Renal pelvis (tissue), 12 donors: Measurements from ENCODE around the gene GCSH. TPM values are rescaled to one million over a fixed set of nuclear protein-coding genes. Genes with fewer than 3 reads are reported as not detected.

ENCODE experiments used
- DNase-seq: peaks from one replicate; pipeline ENCODE4 v3.0.0-alpha.2; 2013
- long read RNA-seq, 16 experiments: transcript quantifications; one replicate each; lab custom pipeline, GENCODE V29; 2026
- polyA plus RNA-seq, 3 donors: library from polyadenylated mRNA; unstranded; fragments of 120-200 nt; gene quantifications; one replicate each; pipeline ENCODE4 v1.2.1, GENCODE V29; 2013; ENCODE audit not compliant: insufficient read length in 3 of 3

Gene GCSH
- 10 to 100 TPM; 74.0 to 83.7 (median 78.5) TPM for polyA plus RNA-seq
- long read RNA-seq, donor 1, transcript GCSH-201 (5 exons, 1,597 nt), result major isoform, 26 of 29 reads
- long read RNA-seq, donor 1, partial matches to known transcripts, result 0 of 29 reads
- long read RNA-seq, donor 1, other reads (novel, unspliced or antisense), result 0 of 29 reads
- long read RNA-seq, donor 2, transcript GCSH-201 (5 exons, 1,597 nt), result major isoform, 26 of 31 reads
- long read RNA-seq, donor 2, partial matches to known transcripts, result 0 of 31 reads
- long read RNA-seq, donor 2, other reads (novel, unspliced or antisense), result 0 of 31 reads
- long read RNA-seq, donor 3, transcript GCSH-201 (5 exons, 1,597 nt), result major isoform, 29 of 29 reads
- long read RNA-seq, donor 3, partial matches to known transcripts, result 0 of 29 reads
- long read RNA-seq, donor 3, other reads (novel, unspliced or antisense), result 0 of 29 reads
- long read RNA-seq, donor 4, transcript GCSH-201 (5 exons, 1,597 nt), result major isoform, 35 of 35 reads
- long read RNA-seq, donor 4, partial matches to known transcripts, result 0 of 35 reads
- long read RNA-seq, donor 4, other reads (novel, unspliced or antisense), result 0 of 35 reads
- long read RNA-seq, donor 5, transcript GCSH-201 (5 exons, 1,597 nt), result major isoform, 23 of 23 reads
- long read RNA-seq, donor 5, partial matches to known transcripts, result 0 of 23 reads
- long read RNA-seq, donor 5, other reads (novel, unspliced or antisense), result 0 of 23 reads
- long read RNA-seq, donor 6, transcript GCSH-201 (5 exons, 1,597 nt), result major isoform, 18 of 21 reads
- long read RNA-seq, donor 6, partial matches to known transcripts, result 0 of 21 reads
- long read RNA-seq, donor 6, other reads (novel, unspliced or antisense), result 0 of 21 reads
- long read RNA-seq, donor 7, transcript GCSH-201 (5 exons, 1,597 nt), result major isoform, 29 of 34 reads
- long read RNA-seq, donor 7, partial matches to known transcripts, result 0 of 34 reads
- long read RNA-seq, donor 7, other reads (novel, unspliced or antisense), result 0 of 34 reads
- long read RNA-seq, donor 8, transcript GCSH-201 (5 exons, 1,597 nt), result major isoform, 11 of 12 reads
- long read RNA-seq, donor 8, partial matches to known transcripts, result 0 of 12 reads
- long read RNA-seq, donor 8, other reads (novel, unspliced or antisense), result 0 of 12 reads
- long read RNA-seq, donor 9, transcript GCSH-201 (5 exons, 1,597 nt), result major isoform, 47 of 52 reads
- long read RNA-seq, donor 9, partial matches to known transcripts, result 0 of 52 reads
- long read RNA-seq, donor 9, other reads (novel, unspliced or antisense), result 0 of 52 reads
- long read RNA-seq, donor 10, transcript GCSH-201 (5 exons, 1,597 nt), result major isoform, 18 of 24 reads
- long read RNA-seq, donor 10, partial matches to known transcripts, result 0 of 24 reads
- long read RNA-seq, donor 10, other reads (novel, unspliced or antisense), result 0 of 24 reads
- long read RNA-seq, donor 11, transcript GCSH-201 (5 exons, 1,597 nt), result major isoform, 24 of 26 reads
- long read RNA-seq, donor 11, partial matches to known transcripts, result 0 of 26 reads
- long read RNA-seq, donor 11, other reads (novel, unspliced or antisense), result 0 of 26 reads
- long read RNA-seq, donor 12, transcript GCSH-201 (5 exons, 1,597 nt), result major isoform, 47 of 53 reads
- long read RNA-seq, donor 12, partial matches to known transcripts, result 0 of 53 reads
- long read RNA-seq, donor 12, other reads (novel, unspliced or antisense), result 0 of 53 reads
- long read RNA-seq, donor 13, transcript GCSH-201 (5 exons, 1,597 nt), result major isoform, 20 of 24 reads
- long read RNA-seq, donor 13, partial matches to known transcripts, result 0 of 24 reads
- long read RNA-seq, donor 13, other reads (novel, unspliced or antisense), result 0 of 24 reads
- long read RNA-seq, donor 14, result 0 reads
- long read RNA-seq, donor 15, result 0 reads
- long read RNA-seq, donor 16, transcript GCSH-201 (5 exons, 1,597 nt), result major isoform, 31 of 35 reads
- long read RNA-seq, donor 16, partial matches to known transcripts, result 0 of 35 reads
- long read RNA-seq, donor 16, other reads (novel, unspliced or antisense), result 0 of 35 reads

DNA sequence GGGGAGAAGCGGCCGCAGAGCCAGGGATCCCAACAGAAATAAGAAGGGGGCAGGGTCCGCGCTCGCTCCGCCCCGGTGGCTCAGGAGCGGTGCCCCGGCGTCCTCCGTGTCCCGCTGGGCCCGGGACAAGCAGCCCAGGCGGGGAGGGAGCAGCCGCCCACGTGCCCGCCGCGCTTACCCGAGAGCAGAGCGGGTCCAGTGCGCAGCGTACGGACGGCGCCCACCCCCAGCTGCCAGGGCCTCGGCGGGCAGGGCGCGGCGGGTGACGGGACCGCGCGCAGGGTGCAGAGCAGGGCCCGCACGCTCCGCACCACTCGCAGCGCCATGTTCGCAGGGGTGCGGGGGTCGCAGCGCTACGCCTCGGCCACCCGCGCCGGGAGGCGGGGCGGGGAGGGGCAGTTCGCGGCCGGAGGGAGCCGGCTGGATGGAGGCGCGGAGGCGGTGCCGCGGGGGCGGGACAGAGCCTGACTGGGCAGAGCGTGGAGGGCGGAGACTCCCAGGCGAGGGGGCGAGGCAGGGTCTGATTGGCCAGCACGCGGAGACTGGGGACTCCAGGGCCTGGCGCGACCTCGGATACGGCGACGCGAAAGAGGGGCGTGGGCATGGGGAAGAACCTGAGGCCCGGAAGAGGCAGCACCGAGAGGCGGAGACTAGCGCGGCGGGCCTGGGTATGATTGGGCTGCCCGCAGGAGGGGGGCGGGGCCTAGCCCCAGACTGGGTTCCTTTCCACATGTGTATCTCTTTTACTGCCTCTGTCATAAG lies at the start of gene GCSH:
GCSH (minus strand) TSS at position 443 of the 762 bp plus-strand sequence; CDS start at position 326, 117 bp downstream.
- DNase-seq, result peak; percentile 98

DNA sequence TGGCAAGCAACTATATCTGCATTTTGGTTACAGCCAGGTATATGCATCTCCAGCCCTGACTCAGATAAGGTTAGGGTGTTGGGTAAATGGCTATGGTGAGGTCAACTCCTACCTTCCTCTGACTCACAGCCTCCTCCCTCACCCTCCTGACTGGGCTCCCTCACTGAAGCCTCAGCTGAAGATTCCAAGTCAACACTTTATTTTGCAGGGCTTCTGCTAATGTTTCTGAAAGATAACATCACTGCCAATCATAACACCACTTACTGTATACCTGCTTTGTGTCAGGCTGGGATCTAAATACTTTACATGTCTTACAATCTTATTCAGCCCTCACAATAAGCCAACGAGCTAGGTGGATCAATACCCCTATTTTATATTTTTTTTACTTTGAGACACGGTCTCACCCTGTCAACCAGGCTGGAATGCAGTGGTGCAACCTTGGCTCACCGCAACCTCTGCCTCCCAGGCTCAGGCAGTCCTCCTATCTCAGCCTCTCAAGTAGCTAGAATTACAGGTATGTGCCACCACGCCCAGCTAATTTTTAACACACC lies 47.8 kb upstream of the GCSH start:
- no peak for DNase-seq

DNA sequence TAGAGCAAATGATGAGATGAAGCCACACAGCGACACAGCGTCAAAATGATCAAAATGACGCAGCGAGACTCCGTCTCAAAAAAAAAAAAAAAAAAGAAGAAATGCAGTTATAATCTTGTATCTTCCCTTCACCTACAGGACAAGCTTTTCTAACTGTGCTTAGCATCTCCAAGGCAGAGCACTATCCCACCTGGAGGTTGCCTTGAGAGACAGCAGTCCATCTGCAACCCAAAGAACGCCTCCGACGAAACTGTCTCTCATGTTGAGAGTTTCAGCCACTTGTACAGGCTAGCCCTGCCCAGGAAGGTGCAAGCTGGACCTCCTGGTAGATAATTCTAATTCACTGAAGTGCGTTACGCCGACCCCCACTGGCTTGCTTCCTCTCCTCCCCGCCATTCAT lies 46.7 kb upstream of the GCSH start:
- DNase-seq, result no peak

DNA sequence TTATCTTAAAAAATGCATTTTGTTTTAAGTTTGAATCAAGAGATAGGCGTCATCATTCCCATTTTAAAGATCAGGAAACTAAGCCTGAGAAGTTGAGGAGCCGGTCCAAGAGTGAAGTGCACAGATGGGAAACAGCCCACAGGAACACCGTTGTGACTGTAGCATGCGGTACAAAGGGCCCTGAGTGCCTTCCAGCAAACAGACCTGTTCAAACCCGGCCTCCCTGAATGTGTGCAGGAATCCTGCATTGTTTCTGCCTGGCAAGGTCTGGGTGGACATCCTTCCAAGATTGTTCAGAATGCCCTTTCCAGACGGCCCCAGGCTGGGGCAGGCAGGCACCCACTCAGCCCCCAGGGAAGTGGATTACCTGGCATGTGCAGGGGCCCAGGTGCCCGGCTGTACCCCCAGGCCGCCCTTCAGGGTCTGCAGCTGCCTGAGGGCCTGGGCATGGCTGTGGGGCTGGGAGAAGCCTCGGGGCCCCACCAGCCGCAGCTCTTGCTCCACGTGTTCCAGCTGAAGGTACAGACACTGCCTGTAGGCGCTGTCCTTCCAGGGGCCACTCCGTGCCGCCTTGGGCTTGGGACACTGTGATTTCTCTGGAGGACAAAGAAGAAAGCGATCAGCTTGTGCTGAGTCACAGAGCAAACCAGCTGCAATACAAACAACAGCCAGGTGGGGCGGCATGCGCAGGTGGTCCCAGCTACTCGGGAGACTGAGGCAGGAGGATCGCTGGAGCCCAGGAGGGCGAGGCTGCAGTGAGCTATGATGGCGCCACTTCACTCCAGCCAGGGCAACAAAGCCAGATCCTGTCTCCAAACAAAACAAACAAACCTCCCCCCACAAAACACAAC lies 45.0 kb upstream of the GCSH start:
- no peak for DNase-seq

DNA sequence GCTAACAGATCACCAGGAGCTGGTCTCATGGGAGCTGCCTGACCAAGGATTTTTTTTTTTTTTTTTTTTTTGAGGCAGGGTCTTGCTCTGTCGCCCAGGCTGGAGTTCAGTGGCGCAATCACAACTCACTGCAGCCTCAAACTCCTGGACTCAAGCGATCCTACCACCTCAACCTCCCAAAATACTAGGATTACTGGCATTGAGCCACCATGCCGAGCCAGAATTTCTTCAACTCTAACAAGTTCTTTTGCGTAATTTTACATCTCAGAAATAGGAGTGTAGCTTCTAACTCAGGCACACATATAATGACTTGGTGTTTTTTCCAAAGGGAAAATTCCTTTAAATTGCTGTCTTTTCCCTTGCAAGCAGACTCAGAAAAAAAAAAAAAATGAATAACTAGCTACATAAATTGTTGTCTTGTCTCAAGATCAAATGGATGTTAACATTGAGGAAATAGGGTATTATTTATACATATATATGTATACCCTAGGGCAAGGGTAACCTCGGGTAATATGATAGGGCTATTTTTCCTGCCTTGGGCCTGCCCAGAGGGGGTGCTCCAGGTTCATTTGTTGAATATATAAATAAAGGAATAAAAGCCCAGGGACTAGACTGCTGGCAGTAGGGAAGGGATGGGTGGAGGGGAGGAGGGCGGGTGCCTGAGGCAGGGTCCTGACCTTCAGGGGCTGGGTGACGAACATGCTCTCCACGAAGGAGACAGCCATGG lies 42.8 kb upstream of the GCSH start:
- no peak for DNase-seq

DNA sequence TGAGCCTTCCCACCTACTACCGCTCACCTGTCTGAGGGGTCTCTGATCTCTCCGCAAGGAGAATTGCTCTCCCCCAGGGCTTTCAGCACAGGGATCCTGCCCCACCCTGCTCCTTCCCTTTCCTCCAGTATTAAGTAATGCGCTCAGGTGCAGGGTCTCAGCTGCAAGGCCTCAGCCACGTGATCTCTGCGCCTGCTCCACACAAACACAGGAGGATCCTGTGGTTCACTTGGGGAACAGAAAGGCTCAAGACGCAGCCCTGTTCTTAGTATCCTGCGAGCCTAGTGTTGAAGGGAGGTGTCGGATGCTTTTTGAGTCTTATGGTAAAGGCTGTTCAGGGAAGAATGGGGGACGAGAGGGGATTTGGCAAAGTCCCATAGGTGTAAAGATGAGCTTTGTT lies 41.6 kb upstream of the GCSH start:
- no peak for DNase-seq

DNA sequence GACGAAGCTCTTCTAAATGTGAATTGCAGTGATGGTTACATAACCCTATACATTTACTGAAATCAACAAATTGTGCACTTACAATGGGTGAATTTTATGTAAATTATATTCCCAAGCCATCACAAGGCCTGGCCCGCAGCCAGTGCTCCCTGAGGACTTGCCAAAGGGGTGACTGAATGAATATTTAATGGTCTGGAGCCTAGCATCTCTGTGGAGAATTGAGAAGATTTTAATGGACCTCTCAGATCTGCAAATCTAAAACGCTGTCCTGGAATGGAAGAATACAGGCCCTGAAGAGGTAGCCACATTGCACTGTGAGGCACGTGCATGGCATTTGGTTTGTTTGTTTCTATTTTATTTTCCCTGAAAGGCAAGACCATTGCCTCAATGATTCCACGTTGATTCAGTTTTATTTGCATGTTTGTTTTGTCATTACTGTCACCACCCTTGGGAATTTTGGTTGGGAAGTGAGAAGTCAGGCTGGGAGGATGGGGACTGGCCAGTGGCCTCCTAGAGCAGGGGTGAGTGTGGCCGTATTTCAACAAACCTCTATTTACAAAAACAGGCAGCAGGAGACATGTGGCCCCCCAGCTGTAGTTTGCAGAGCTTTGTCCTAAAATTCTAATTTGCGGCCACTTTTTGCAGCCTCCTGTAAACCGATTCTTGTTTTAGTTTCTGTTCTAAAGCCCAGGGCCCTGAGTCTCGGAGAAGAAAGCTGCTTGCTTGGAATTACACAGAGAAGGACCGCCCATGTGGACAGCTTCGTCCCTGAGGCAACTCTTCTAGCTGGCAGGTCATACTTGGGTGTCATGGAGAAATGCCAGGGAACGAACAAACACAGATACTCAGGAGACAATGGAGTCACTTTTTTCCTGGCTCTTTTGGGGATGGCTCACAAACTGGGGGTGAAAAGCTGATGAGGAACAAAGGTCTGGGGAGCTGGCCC lies 40.5 kb upstream of the GCSH start:
- peak; percentile 17 for DNase-seq

DNA sequence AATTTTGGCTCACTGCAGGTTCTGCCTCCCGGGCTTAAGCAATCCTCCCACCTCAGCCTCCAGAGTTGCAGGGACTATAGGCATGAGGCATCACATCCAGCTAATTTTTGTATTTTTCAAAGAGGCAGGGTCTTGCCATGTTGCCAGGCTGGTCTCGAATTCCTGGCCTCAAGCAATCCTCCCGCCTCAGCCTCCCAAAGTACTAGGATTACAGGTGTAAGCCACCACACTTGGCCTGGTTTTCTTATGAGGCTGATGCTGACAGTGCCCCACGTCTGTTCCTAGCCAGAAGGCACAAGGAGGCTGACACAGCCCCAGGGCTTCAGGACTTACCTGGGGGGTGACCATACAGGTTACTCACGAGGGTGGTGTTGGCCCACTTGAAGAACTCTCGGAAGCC lies 33.9 kb upstream of the GCSH start:
- no peak for DNase-seq

DNA sequence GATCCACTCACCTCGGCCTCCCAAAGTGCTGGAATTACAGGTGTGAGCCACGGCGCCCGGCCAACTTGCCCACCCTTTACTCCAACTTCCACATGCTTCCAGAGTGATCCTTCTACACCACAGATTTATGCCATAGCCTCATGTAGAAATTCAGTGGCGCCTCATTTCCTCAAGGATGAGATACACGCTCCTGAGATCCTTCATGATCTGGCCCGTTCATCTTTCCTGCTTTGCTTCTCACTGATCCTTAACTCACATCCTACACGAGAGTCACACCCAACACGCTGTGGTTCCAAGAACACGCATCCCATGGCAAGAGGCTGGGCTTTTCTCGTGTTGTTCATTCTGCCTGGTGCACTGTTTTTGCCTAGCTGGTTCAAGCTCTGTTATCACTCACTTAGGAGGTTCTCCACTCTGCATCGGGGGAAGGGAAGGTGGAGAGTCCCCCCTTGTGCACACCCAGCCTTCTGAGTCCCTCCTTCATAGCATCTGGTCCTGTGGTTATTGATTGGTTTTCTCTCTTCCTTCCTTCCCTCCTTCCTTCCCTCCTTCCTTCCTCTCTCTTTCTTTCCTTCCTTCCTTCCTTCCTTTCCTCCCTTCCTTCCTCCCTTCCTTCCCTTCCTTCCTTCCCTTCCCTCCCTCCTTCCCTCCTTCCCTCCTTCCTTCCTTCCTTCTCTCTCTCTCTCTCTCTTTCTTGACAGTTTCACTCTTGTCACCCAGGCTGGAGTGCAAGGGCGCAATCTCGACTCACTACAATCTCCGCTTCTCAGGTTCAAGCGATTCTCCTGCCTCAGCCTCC lies 32.7 kb upstream of the GCSH start:
- DNase-seq, result no peak

DNA sequence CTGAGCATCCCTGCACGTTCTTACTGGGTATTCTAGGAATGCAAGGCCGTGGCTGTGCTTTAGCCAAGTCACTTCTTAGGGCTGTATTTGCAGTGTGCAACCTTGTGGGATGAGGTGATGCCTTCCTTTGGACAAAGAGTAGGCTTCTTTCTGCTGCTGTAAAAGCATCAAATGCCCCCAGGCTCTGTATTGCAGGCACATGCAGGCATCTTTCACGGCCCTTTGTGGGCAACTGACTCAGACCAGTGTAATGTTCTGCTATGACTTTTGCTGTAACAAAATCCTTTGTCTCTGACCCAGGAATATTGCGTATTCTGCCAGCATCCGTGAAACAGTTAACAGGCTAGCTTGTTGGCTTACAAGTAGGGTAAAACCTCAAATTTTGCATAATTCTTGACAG lies 30.9 kb upstream of the GCSH start:
- no peak for DNase-seq

DNA sequence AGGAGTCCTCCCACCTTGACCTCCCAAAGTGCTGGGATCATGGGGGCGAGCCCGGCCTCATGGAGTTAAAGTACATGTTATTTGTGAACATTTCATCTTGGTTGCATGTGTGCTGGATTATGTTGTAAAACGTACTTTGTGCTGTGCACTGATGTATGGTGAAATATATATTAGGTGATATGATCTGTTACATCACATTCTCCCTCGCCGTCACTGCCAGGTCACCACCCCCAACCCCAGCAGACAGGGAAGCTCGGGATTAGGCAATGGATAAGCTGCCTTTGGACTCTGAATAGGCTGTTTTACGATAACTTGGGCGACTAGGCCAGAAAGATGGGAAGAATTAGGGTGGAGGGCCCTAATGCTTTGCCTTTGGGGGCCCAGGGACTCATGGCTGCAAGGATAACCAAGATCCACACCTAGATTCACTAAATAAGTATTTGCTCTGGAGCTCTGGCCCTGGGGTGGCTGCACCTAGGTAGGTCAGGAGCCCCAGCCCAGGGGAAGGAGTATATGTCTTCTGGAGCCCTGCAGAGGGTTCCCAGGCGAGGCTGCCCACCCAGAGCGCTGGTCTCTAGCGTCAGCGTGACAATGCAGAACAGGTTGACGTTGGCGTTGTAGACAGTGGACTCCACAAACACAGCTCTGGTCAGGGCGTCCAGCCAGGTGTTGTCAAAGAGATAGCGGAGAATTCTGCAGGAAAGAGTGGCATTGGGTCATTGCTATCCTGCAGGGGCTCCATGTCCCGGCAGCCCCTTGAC lies 27.1 kb upstream of the GCSH start:
- no peak for DNase-seq

DNA sequence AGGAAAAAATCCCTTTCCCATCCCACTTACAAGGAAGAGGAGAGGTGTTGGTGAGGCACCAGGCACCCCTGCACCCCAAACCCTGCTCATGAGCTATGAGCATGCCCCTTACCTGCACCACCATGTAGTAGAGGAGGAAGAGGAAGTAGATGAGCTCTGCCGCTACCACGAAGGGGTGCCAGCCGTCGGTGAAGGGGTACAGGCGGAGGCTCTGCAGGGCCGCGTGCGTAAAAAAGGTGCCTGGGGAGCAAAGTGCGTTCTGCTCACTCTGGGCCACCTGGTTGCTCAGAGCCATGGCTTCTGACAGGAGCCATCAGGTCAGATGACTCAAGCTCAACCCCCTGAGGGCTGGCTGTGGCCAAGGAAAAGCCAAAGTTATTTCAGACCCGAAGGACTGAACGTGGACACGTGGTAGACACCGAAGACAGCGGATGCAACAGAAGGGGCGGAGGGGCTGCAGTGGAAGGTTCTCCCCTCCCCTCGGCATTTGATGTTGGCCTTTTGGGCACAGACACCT lies 25.3 kb upstream of the GCSH start:
- DNase-seq, result no peak

DNA sequence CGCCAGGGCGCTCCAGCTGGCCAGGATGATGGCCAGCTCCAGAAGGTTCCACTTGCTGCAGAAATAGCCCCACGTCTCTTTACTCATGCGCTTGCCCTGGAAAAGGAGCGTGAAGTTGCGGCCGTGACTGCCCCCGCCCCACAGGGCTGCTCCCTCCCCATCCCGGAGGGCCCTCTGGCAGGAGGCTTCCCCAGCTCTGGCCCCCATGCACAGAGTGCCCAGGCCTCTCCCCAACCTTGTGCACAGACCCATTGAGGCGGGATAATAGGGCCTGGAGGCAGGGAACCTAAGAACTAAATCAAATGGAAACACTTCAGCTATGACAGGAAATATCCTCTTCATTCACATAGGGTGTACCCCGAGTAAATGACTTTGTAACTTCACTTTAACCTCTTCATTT lies 21.2 kb upstream of the GCSH start:
- DNase-seq, result no peak

DNA sequence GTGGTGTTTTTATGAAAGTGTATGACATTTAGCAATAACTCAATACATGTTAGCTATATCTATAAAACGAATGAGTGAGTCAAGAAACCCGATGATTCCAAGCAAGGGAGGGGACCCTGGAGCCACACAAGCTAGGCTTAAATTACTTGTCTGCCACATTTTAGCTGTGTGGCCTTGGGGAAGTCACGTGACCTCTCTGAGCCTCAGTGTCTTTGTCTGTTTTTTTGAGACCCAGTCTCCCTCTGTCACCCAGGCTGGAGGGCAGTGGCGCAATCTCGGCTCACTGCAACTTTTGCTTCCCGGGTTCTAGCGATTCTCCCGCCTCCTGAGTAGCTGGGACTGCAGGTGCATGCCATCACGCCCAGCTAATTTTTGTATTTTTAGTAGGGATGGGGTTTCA lies 20.1 kb upstream of the GCSH start:
- no peak for DNase-seq

DNA sequence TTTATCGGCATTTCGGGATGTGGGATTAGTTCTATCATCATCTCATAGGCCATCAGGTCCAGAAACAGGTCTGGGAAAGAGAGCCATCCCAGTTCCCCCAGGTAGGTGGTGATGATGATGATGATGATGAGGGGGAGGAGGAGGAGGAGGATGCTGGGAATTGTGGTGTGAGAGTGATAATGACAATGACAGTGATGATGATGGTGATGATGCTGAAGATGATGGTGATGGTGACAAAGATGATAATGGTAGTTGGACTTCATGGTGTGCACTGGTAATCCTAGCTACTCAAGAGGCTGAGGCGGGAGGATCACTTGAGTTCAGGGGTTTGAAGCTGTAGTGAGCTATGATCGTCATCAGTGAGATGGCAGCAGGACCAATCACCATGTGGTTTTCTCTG lies 16.3 kb upstream of the GCSH start:
- no peak for DNase-seq
